Right renal pelvis (tissue), 4 donors: Measurements from ENCODE around the gene ETHE1. TPM values are rescaled to one million over a fixed set of nuclear protein-coding genes. Genes with fewer than 3 reads are reported as not detected.

Experiments used
- DNase-seq, 4 donors: peaks; one replicate each; pipeline ENCODE4 v3.0.0-alpha.2; 2013; ENCODE audit warnings: low read depth in 4 of 4, low spot score in 3 of 4, missing footprints in 1 of 4
- polyA plus RNA-seq, 4 donors: library from polyadenylated mRNA; unstranded; fragments of 120-200 nt; gene quantifications; one replicate each; pipeline ENCODE4 v1.2.1, GENCODE V29; 2013; ENCODE audit not compliant: insufficient read length in 4 of 4

Gene ETHE1
- polyA plus RNA-seq, 4 donors: 27.5 to 31.1 (median 28.1) TPM

GRCh38 chr19:43498233-43498842, 28.7 kb downstream of the ETHE1 start:
- no peak for DNase-seq

GRCh38 chr19:43496960-43497359, 30.0 kb downstream of the ETHE1 start:
- no peak for DNase-seq

GRCh38 chr19:43495082-43495481, 31.9 kb downstream of the ETHE1 start:
- no peak for DNase-seq

GRCh38 chr19:43490759-43491158, 36.2 kb downstream of the ETHE1 start:
- DNase-seq: no peak

- DNase-seq: no peak
Measured at GRCh38 chr19:43489979-43490599, 36.9 kb downstream of the ETHE1 start.

GRCh38 chr19:43489310-43489709, 37.7 kb downstream of the ETHE1 start:
- no peak for DNase-seq

GRCh38 chr19:43488179-43488578, 38.8 kb downstream of the ETHE1 start:
- DNase-seq: no peak

GRCh38 chr19:43486412-43486811, 40.6 kb downstream of the ETHE1 start:
- no peak for DNase-seq

- no peak for DNase-seq
Measured at GRCh38 chr19:43485951-43486350, 41.0 kb downstream of the ETHE1 start.

- DNase-seq: no peak
Measured at GRCh38 chr19:43483281-43483680, 43.7 kb downstream of the ETHE1 start.

- no peak for DNase-seq
Measured at GRCh38 chr19:43482193-43482592, 44.8 kb downstream of the ETHE1 start.

GRCh38 chr19:43481701-43482100, 45.3 kb downstream of the ETHE1 start:
- no peak for DNase-seq

GRCh38 chr19:43480574-43480973, 46.4 kb downstream of the ETHE1 start:
- DNase-seq: no peak

GRCh38 chr19:43479961-43480561, 46.9 kb downstream of the ETHE1 start:
- no peak for DNase-seq

- DNase-seq: no peak
Measured at GRCh38 chr19:43479226-43479625, 47.8 kb downstream of the ETHE1 start.

- DNase-seq: no peak
Measured at GRCh38 chr19:43478323-43478722, 48.7 kb downstream of the ETHE1 start.

GRCh38 chr19:43476606-43477005, 50.4 kb downstream of the ETHE1 start:
- no peak for DNase-seq

- DNase-seq: peak; percentile 88 to 90 (median 88)
Measured at GRCh38 chr19:43474986-43475705, 51.9 kb downstream of the ETHE1 start.

GRCh38 chr19:43474487-43474886, 52.5 kb downstream of the ETHE1 start:
- no peak for DNase-seq

- no peak for DNase-seq
Measured at GRCh38 chr19:43471091-43471490, 55.9 kb downstream of the ETHE1 start.

GRCh38 chr19:43470288-43470687, 56.7 kb downstream of the ETHE1 start:
- no peak for DNase-seq

- no peak for DNase-seq
Measured at GRCh38 chr19:43469160-43469480, 57.9 kb downstream of the ETHE1 start.
